GM13976 (cell line): ENCODE measurements around the gene KIDINS220.

Experiments used
- DNase-seq: peaks from one replicate; pipeline ENCODE4 v3.0.0; 2012; ENCODE audit warnings: low spot score
- in situ Hi-C: fragments of 300-500 bp; cut with MboI; formaldehyde crosslinking; loops from one replicate; pipeline ENCODE4 v1.12.0; 2022; ENCODE audit warnings: low sequenced_read_pairs, mixed read lengths, inconsistent platforms; ENCODE audit not compliant: unreplicated experiment
- TF ChIP-seq, protein P1 (sequence below): IDR thresholded peaks from 2 replicates; pipeline ENCODE4 v1.5.1; 2012; ENCODE audit warnings: borderline replicate concordance, mild to moderate bottlenecking; ENCODE audit not compliant: insufficient read depth; ENCODE audit errors: extremely low read depth, missing control alignments, control extremely low read depth

The KIDINS220 gene

DNA sequence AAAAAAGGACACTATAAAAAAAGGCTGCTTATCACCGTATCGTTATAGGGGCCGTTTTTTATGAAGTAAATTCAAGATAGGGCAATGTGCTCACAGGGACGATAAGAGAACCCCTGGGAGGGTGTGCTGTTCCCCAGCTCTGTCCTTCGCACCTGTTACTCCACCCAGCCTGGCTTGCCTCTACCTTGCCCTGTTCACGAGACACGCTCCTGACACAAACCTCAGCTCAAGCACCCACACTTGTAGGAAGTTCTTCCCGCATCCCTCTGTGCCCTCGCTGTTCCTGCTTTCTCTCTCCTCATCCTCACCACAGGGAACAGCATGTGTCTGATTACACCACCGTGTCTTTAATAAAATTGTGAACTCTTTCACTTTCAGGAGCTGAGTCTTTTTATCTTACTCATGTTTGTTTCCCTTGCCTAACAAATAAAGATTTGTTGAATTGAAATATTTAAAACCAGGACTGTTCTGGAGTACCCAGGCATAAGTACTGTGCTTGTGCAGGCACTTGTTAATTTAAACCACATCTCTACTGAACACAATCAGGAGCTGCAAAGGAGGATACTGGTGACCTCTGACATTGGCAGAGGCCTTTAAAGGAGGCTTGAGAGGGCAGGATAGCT lies 26.0 kb upstream of the KIDINS220 start:
- TF ChIP-seq, protein P1, sequence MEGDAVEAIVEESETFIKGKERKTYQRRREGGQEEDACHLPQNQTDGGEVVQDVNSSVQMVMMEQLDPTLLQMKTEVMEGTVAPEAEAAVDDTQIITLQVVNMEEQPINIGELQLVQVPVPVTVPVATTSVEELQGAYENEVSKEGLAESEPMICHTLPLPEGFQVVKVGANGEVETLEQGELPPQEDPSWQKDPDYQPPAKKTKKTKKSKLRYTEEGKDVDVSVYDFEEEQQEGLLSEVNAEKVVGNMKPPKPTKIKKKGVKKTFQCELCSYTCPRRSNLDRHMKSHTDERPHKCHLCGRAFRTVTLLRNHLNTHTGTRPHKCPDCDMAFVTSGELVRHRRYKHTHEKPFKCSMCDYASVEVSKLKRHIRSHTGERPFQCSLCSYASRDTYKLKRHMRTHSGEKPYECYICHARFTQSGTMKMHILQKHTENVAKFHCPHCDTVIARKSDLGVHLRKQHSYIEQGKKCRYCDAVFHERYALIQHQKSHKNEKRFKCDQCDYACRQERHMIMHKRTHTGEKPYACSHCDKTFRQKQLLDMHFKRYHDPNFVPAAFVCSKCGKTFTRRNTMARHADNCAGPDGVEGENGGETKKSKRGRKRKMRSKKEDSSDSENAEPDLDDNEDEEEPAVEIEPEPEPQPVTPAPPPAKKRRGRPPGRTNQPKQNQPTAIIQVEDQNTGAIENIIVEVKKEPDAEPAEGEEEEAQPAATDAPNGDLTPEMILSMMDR, result no peak
- DNase-seq, result no peak
- in situ Hi-C loops, result no loop called here

DNA sequence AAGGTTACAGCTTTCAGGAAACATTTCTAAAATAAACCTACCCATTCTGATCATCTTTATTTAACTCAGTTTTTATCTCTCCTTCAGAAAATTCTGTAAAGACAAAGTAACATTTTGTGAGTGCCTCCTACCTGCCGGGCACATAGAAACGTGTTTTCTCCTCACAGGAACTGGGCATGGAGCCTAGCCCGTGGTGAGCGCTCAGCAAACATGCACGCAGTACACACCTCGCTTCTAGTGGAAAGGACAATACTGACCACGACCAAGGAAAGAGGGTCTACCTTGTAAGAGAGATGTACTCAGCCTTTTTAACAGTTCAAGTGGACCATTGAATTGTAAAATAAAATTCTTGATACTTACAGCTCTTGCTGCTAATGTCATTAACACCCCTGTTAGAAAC lies 24.8 kb upstream of the KIDINS220 start:
- in situ Hi-C loops, result no loop called here
- TF ChIP-seq, protein P1, result no peak
- no peak for DNase-seq

DNA sequence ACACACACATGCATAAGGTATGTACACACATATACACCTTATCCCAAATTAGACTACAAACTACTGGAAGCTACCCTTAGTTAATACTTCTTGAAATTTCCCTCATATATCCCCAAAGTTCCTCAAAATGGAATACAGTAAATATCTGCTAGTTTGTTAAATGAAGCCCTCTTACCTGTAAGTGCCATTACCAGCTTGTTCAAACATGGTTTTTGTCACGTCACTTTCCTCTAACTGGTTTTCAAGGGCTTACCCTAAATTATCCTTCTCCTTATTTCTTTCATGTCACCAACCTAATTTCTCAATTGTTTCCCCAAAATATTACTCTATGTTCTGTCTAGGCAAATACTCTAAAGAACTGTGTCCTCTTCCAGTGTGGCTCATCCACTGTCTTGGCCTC lies 24.4 kb upstream of the KIDINS220 start:
- TF ChIP-seq, protein P1, result no peak
- in situ Hi-C loops, result no loop called here
- no peak for DNase-seq

DNA sequence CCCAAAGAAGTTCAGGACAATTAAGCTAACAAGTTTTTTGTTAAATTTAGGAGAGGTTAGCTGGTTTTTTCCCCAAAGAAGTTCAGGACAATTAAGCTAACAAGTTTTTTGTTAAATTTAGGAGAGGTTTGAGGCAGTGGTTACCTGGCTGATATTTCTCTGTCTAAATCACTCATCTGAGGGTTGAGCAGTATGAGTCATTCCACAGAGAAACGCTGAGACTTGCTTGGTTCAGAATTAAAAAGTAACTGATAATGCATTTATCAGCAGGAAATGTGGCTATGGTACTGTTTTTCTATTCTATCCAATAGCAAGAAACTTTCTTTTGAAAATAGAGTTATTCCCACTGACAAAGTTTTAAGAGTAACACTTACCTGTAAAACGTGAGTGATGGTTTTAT lies 22.8 kb upstream of the KIDINS220 start:
- TF ChIP-seq, protein P1, result no peak
- in situ Hi-C loops, result no loop called here
- DNase-seq, result no peak

DNA sequence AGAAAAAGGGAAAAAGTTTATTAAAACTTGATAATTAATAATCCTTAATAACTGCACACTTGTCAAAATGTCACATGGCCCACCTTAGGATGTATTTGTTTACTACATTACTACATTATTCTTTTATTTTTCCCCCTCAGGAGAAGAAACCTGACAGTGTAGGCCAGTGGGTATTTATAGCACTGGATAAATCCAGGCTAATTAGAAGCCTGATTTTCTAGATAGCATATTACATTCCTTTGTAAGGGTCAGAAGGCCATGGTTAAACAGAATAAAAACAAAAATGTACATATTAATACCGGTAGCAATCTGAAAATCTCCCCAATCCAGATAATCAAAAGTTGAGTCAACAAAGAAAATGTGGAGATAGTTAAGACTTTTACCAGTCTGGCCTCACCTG lies 21.5 kb upstream of the KIDINS220 start:
- TF ChIP-seq, protein P1, result no peak
- in situ Hi-C loops, result no loop called here
- no peak for DNase-seq

DNA sequence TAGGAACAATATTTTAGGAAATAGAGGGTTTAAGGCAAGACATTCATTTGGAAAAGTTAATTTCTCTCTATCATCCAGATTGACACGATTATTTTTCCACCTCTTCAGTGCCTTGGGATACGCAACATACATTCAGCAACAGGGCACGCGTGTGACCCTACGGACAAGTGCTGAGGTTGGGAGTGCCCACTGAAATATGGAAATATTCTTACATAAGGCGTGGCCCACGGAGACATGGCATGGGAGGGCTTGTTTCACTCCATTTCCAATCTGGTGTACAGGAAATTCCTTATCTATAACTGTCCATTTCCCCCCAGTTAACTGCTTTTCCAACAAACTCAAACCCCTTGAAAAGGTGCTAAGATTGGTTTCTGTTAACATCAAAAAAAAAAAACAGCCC lies 20.9 kb upstream of the KIDINS220 start:
- in situ Hi-C loops, result no loop called here
- DNase-seq, result no peak

More for the DNA sequence above, 20.9 kb upstream of the KIDINS220 start:
- TF ChIP-seq, protein P1, result no peak
